Gastrocnemius medialis (tissue), 4 donors: ENCODE data around the gene ROBO1. TPM values are rescaled to one million over a fixed set of nuclear protein-coding genes. Genes with fewer than 3 reads are reported as not detected.

Experiments
- ATAC-seq, 2 donors: fragments of 150-250 bp; one replicate each; pipeline ENCODE4 v1.9.1; 2016
- DNase-seq, 2 donors: peaks; one replicate each; pipeline ENCODE4 v3.0.0-alpha.2; 2019
- H3K27ac ChIP-seq, 4 donors: fragments of 200-600 bp; sonication (generic); 1 replicate in 1 of 4; 2 replicates in 3 of 4; pipeline ENCODE4 v1.5.1; 2016 to 2018; ENCODE audit warnings: mild to moderate bottlenecking in 2 of 4, moderate library complexity in 1 of 4
- H3K27me3 ChIP-seq, 3 donors: fragments of 200-600 bp; sonication (generic) in 2 of 3; 1 replicate in 1 of 3; 2 replicates in 2 of 3; pipeline versions ENCODE4 v1.5.1 to v1.6.0; 2016 to 2019; ENCODE audit warnings: mild to moderate bottlenecking in 1 of 3, moderate library complexity in 1 of 3
- H3K36me3 ChIP-seq, 2 donors: fragments of 200-600 bp; sonication (generic) in 1 of 2; one replicate each; pipeline ENCODE4 v1.5.1; 2017 to 2018
- H3K4me1 ChIP-seq, 2 donors: fragments of 200-600 bp; sonication (generic) in 1 of 2; one replicate each; pipeline ENCODE4 v1.5.1; 2016 to 2017; ENCODE audit warnings: mild to moderate bottlenecking in 2 of 2
- H3K4me3 ChIP-seq, 4 donors: fragments of 200-600 bp; sonication (generic) in 3 of 4; 1 replicate in 1 of 4; 2 replicates in 3 of 4; pipeline ENCODE4 v1.5.1; 2016 to 2019; ENCODE audit warnings: mild to moderate bottlenecking in 2 of 4
- H3K9me3 ChIP-seq, 3 donors: fragments of 200-600 bp; sonication (generic) in 2 of 3; 1 replicate in 1 of 3; 2 replicates in 2 of 3; pipeline ENCODE4 v1.5.1; 2016 to 2019
- POLR2A ChIP-seq, 2 donors: fragments of 450-650 bp; IDR thresholded peaks; one replicate each; pipeline ENCODE4 v1.6.1; 2017; ENCODE audit warnings: antibody characterized with exemption in 2 of 2, mild to moderate bottlenecking in 2 of 2, moderate library complexity in 2 of 2
- in situ Hi-C, 4 donors: fragments of 200-750 bp; cut with MboI; loops; one replicate each; pipeline versions ENCODE4 v1.15.0 to v1.8.0; 2017; ENCODE audit warnings: low sequenced_read_pairs in 4 of 4
- intact Hi-C: fragments of 100-400 bp; cut with DNase I; formaldehyde crosslinking; loops from one replicate; pipeline ENCODE4 v1.15.1; 2023; ENCODE audit warnings: low total_unique reads
- total RNA-seq, 4 donors: library from RNA; depleted of rRNA; stranded (reverse); fragments of >200 nt; gene quantifications; one replicate each; pipeline versions ENCODE4 v1.1.0 to v1.2.3, GENCODE V29; 2016
- TF ChIP-seq, protein P1 (sequence below), 5 experiments: fragments of 450-650 bp in 3 of 5; fragments of 200-600 bp in 2 of 5; sonication (generic) in 2 of 5; IDR thresholded peaks in 4 of 5; conservative IDR thresholded peaks in 1 of 5; 1 replicate in 4 of 5; 2 replicates in 1 of 5; pipeline ENCODE4 v1.5.1; 2016 to 2019; ENCODE audit warnings: antibody characterized with exemption in 5 of 5, mild to moderate bottlenecking in 3 of 5, moderate library complexity in 3 of 5

Gene ROBO1
- total RNA-seq, 4 donors from 2014 or later = 4.2 to 16.0 (median 9.5) TPM

- in situ Hi-C loops = no loop called here
- TF ChIP-seq POLR2A (IDR thresholded peaks at IDR 0.05) = no peak
- TF ChIP-seq, protein P1, sequence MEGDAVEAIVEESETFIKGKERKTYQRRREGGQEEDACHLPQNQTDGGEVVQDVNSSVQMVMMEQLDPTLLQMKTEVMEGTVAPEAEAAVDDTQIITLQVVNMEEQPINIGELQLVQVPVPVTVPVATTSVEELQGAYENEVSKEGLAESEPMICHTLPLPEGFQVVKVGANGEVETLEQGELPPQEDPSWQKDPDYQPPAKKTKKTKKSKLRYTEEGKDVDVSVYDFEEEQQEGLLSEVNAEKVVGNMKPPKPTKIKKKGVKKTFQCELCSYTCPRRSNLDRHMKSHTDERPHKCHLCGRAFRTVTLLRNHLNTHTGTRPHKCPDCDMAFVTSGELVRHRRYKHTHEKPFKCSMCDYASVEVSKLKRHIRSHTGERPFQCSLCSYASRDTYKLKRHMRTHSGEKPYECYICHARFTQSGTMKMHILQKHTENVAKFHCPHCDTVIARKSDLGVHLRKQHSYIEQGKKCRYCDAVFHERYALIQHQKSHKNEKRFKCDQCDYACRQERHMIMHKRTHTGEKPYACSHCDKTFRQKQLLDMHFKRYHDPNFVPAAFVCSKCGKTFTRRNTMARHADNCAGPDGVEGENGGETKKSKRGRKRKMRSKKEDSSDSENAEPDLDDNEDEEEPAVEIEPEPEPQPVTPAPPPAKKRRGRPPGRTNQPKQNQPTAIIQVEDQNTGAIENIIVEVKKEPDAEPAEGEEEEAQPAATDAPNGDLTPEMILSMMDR (IDR thresholded peaks at IDR 0.05 in 4 of 5, conservative IDR thresholded peaks at IDR 0.05 in 1 of 5) = no peak
- Histone ChIP-seq H3K36me3 (no peaks in the 10 kb centered on the region), H3K27me3 (no peaks in the 10 kb centered on the region), H3K4me3 (no peak overlapping the region), H3K9me3 (no peaks in the 10 kb centered on the region), H3K27ac (no peak overlapping the region), H3K4me1 (no peaks in the 10 kb centered on the region)
- no peak for ATAC-seq
- no peak for DNase-seq
- intact Hi-C loops = no loop called here
These were observed 1045.8 kb downstream of the ROBO1 start for GRCh38 chr3:78721771-78722543.

- H3K4me1 ChIP-seq = no peaks in the 10 kb centered on the region
- ATAC-seq = no peak
- no peaks in the 10 kb centered on the region for H3K9me3 ChIP-seq
- in situ Hi-C loops (no loop called here), intact Hi-C loops (no loop called here)
- no peak overlapping the region for H3K27ac ChIP-seq
- H3K36me3 ChIP-seq = no peaks in the 10 kb centered on the region
- TF ChIP-seq, protein P1 (IDR thresholded peaks at IDR 0.05 in 4 of 5, conservative IDR thresholded peaks at IDR 0.05 in 1 of 5) = no peak
- no peak for TF ChIP-seq POLR2A (IDR thresholded peaks at IDR 0.05)
- no peaks in the 10 kb centered on the region for H3K27me3 ChIP-seq
- no peak overlapping the region for H3K4me3 ChIP-seq
- DNase-seq = no peak
These were observed 1049.1 kb downstream of the ROBO1 start for GRCh38 chr3:78718707-78719106.

- Histone ChIP-seq H3K27me3 (no peaks in the 10 kb centered on the region), H3K4me3 (no peak overlapping the region), H3K36me3 (no peaks in the 10 kb centered on the region), H3K9me3 (no peaks in the 10 kb centered on the region), H3K4me1 (no peaks in the 10 kb centered on the region), H3K27ac (no peak overlapping the region)
- intact Hi-C loops (no loop called here), in situ Hi-C loops (no loop called here)
- no peak for DNase-seq
- TF ChIP-seq, protein P1 (IDR thresholded peaks at IDR 0.05 in 4 of 5, conservative IDR thresholded peaks at IDR 0.05 in 1 of 5) = no peak
- no peak for TF ChIP-seq POLR2A (IDR thresholded peaks at IDR 0.05)
- no peak for ATAC-seq
These were observed 1050.8 kb downstream of the ROBO1 start for GRCh38 chr3:78717041-78717440.

- intact Hi-C loops = no loop called here
- no peaks in the 10 kb centered on the region for H3K27me3 ChIP-seq
- H3K4me3 ChIP-seq = no peak overlapping the region
- in situ Hi-C loops = no loop called here
- ATAC-seq = no peak
- H3K36me3 ChIP-seq = no peaks in the 10 kb centered on the region
- H3K9me3 ChIP-seq = no peaks in the 10 kb centered on the region
- no peaks in the 10 kb centered on the region for H3K4me1 ChIP-seq
- TF ChIP-seq, protein P1 (IDR thresholded peaks at IDR 0.05 in 4 of 5, conservative IDR thresholded peaks at IDR 0.05 in 1 of 5) = no peak
- TF ChIP-seq POLR2A (IDR thresholded peaks at IDR 0.05) = no peak
- H3K27ac ChIP-seq = no peak overlapping the region
- no peak for DNase-seq
These were observed 1054.9 kb downstream of the ROBO1 start for GRCh38 chr3:78712941-78713340.
